ENCODE measurements around the gene CGB3. TPM values are rescaled to one million over a fixed set of nuclear protein-coding genes. Genes with fewer than 3 reads are reported as not detected.

The CGB3 gene
- total and polyA plus RNA-seq, 2 of the 4 experiments (the other 2 are of a cell fraction) = not detected

GRCh38 chr19:49070416-49070815, 46.3 kb upstream of the CGB3 start:
- Histone ChIP-seq H2AK9ac (replicated peaks; ENCODE audit: low read depth, low read length, poor library complexity) (no peak overlapping the region), H2BK20ac (ENCODE audit: low read depth, low read length) (no peak overlapping the region), H3K4me1 (ENCODE audit: control insufficient read depth, insufficient read depth, low read length) (no peaks in the 10 kb centered on the region), H4K91ac (ENCODE audit: insufficient read depth, low read depth, low read length) (no peak overlapping the region), H2BK15ac (ENCODE audit: low read depth, low read length) (no peak overlapping the region), H2BK5ac (ENCODE audit: low read depth, low read length, poor library complexity, severe bottlenecking) (no peak overlapping the region), H2BK120ac (ENCODE audit: low read depth, low read length) (no peak overlapping the region), H3K18ac (ENCODE audit: low read depth, low read length) (no peak overlapping the region), H3K9me3 (ENCODE audit: control insufficient read depth, insufficient read depth, low read length) (peaks cover 18% of the 10 kb centered on the region), H3K4ac (ENCODE audit: low read depth, low read length) (no peak overlapping the region), H3K4me3 (ENCODE audit: insufficient read depth, low read depth, low read length) (no peak overlapping the region), H3K9ac (ENCODE audit: low read depth, low read length) (no peak overlapping the region), H3K4me2 (ENCODE audit: low read depth, low read length) (no peak overlapping the region), H3K27ac (ENCODE audit: insufficient read depth, low read length) (no peak overlapping the region), H4K20me1 (ENCODE audit: insufficient read depth, low read length) (no peaks in the 10 kb centered on the region), H3K56ac (ENCODE audit: extremely low read depth, insufficient read depth, low read length) (no peak overlapping the region), H3K27me3 (ENCODE audit: control insufficient read depth, insufficient read depth, low read length) (peaks cover 58% of the 10 kb centered on the region), H4K5ac (ENCODE audit: low read depth, low read length) (no peak overlapping the region), H3K14ac (replicated peaks; ENCODE audit: low read depth, low read length) (no peak overlapping the region), H3K36me3 (ENCODE audit: control insufficient read depth, insufficient read depth, low read length) (no peaks in the 10 kb centered on the region), H4K8ac (ENCODE audit: low read depth in 2 of 2, low read length in 2 of 2) (no peak overlapping the region), H3K79me1 (ENCODE audit: low read depth in 1 of 2, low read length in 2 of 2) (no peaks in the 10 kb centered on the region), H2AFZ (replicated peaks; ENCODE audit: low read length, poor library complexity) (no peak overlapping the region), H3K23ac (ENCODE audit: low read depth, low read length) (no peak overlapping the region), H2AK5ac (ENCODE audit: low read depth, low read length) (no peak overlapping the region), H3K9me1 (ENCODE audit: insufficient read depth, low read length) (no peaks in the 10 kb centered on the region)
- ATAC-seq (ENCODE audit: low read depth) (no peak), DNase-seq (no peak)
- POLR2A ChIA-PET (ENCODE audit: unreplicated experiment) = no interaction called here
- CTCF ChIA-PET = no interaction called here
- in situ Hi-C loops (cut with MboI; ENCODE audit: low sequenced_read_pairs) = no loop called here
- intact Hi-C loops (cut with micrococcal nuclease) = loop anchor here (5.0 kb wide), 1 partner anchor 78 kb away; the partner anchor contains the start of genes GYS1 and RUVBL2
- TF ChIP-seq MXI1 (IDR thresholded peaks at IDR 0.05; ENCODE audit: borderline replicate concordance, low read depth, low read length) = no peak
- no peak for TF ChIP-seq POLR2A (IDR thresholded peaks at IDR 0.05; ENCODE audit: low read depth, low read length)
- TF ChIP-seq CEBPB (IDR thresholded peaks at IDR 0.05; ENCODE audit: low read depth, low read length) = no peak
- TF ChIP-seq RFX5 (IDR thresholded peaks at IDR 0.05; ENCODE audit: low read depth, low read length) = no peak
- no peak for TF ChIP-seq MAZ (IDR thresholded peaks at IDR 0.05; ENCODE audit: borderline replicate concordance, low read depth, low read length)
- no peak for TF ChIP-seq MAFK (IDR thresholded peaks at IDR 0.05; ENCODE audit: low read depth, low read length)
- TF ChIP-seq CHD1 (IDR thresholded peaks at IDR 0.05; ENCODE audit: low read depth, low read length) = no peak
- no peak for TF ChIP-seq SMC3 (IDR thresholded peaks at IDR 0.05; ENCODE audit: low read depth, low read length)
- no peak for TF ChIP-seq NFE2L2 (IDR thresholded peaks at IDR 0.05; ENCODE audit: low read depth, low read length)
- no peak for TF ChIP-seq BHLHE40 (IDR thresholded peaks at IDR 0.05; ENCODE audit: low read depth, low read length)
- TF ChIP-seq RCOR1 (IDR thresholded peaks at IDR 0.05; ENCODE audit: insufficient replicate concordance, low read length) = no peak
- dilution Hi-C loops (cut with HindIII; ENCODE audit: low sequenced_read_pairs, unreplicated experiment) = no loop called here
- WGBS, 2 experiments (ENCODE audit: extremely low coverage in 2 of 2, insufficient read length in 1 of 2) = 94% methylated on average over 16 of the region's 21 CpGs; no CpG with 5 or more reads in 1 of the 2 experiments
- no TSS peak for BruUV-seq (replicated peaks)

Data from IMR-90 (cell line).